Stimulated activated CD8-positive, alpha-beta memory T cell treated with anti-CD3 and anti-CD28 coated beads, Interleukin-15, amount 100 ng/mL, for 4 hours (primary cell): ENCODE measurements around the gene PLSCR3.

Experiments
- DNase-seq, 2 donors: peaks; one replicate each; pipeline ENCODE4 v3.0.0-alpha.2; 2020; ENCODE audit warnings: low read depth in 2 of 2

Gene PLSCR3

DNA sequence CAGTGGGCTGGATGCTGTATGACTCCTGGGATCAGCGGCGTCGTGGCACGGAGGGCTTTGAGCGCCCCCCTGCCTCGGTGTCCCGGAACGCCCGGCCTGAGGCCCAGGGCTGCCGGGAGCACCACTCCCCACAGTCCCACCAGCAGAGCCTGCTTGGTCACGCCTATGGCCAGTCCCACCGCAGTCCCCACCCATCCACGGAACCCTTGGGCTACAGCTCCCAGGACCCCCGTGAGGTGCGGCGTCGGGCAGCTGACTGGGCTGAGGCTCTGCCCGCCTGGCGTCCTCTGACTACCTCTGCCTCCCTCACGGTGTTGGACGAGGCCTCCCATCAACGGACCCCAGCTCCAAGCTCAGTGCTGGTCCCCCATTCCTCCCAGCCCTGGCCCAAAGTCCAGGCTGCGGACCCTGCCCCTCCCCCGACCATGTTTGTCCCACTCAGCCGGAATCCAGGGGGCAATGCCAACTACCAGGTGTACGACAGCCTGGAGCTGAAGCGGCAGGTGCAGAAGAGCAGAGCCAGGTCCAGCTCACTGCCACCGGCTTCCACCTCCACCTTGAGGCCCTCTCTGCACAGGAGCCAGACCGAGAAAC lies 32.7 kb upstream of the PLSCR3 start:
- DNase-seq = no peak

DNA sequence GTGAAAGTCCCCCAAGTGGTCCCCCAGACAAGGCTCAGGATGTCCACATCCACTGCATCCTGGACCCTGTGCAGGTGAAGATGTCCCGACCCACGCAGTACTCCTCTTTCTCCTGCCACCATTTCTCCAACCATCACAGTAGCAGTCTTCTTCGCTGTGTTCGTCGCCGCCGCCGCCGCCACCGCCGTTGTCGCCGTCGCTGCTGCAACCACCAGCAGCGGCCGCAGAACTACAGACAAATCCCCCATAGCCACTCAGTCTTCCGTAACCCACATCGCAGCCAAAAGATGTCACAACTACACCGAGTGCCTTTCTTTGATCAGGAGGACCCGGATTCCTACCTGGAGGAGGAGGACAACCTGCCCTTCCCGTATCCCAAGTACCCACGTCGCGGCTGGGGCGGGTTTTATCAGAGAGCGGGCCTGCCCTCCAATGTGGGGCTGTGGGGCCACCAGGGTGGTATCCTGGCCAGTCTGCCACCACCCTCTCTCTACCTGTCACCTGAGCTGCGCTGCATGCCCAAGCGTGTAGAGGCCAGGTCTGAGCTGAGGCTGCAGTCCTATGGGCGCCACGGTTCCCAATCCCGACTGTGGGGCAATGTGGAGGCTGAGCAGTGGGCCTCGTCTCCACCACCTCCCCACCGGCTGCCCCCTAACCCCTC lies 32.0 kb upstream of the PLSCR3 start:
- no peak for DNase-seq

DNA sequence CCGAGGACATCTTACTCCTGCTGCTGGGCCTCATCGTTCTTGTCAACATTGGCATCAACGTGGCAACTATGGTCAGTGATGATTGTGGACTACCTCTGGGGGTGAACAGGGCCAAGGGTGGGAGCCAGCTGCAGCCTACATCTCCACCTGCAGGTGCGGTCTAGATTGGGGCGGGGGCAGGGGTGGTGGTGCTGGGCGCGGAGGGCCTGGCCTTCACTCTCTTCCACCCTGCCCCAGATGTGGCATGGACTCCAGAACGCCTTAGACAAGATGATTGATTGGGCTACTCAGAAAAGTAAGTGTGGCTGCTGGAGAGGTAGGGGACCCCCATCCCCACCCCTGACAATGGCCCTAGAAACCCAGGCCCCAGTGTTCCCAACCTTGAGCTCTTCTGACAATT lies 31.4 kb upstream of the PLSCR3 start:
- no peak for DNase-seq

GRCh38 chr17:7425316-7425715 lies 31.0 kb upstream of the PLSCR3 start, which contains the start of gene SPEM2:
Gene SPEM2, plus strand, starts transcription at chr17:7425616. Its CDS starts 73 bp downstream, at chr17:7425689.
- no peak for DNase-seq

- no peak for DNase-seq
Observed at GRCh38 chr17:7423679-7424078, 29.4 kb upstream of the PLSCR3 start.

- DNase-seq = no peak
Observed at GRCh38 chr17:7421186-7421585, 26.9 kb upstream of the PLSCR3 start.

GRCh38 chr17:7419819-7420610 lies 25.7 kb upstream of the PLSCR3 start, which contains the start of gene SPEM1:
Gene SPEM1, plus strand, starts transcription at chr17:7420324. Its CDS starts 61 bp downstream, at chr17:7420385.
- no peak for DNase-seq

DNA sequence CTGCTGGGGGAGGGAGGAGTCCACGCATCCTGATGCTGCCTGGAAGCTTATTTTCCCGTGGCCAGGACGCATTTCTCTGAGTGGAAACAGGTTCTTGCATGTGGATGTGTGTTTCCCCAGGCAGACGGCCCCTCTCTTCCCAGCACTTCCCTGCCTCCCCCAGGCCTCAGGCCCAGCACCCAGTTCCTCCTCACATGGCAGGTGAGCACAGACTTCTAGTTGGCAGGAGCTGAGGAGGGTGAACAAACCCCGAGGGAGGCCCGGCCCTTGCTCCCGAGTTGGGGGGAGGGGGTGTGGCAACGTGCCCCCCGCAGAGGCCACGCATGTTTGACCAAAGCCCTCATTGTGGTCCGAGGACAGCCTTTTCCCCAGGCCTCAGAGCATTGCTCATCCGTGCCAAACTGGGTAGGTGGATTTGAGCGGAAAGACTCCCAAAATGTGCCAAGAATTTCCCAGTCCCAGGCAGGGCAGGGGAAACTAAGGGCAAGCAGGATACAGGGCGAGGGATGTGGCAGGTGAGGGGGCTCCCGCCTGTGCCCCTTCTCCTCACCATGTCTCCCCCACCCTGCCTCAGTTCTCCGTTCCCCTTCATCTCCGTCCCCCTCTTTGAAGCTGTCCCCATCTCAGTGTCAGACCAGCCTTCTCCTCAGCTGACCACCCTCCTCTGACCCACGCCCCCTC lies 24.3 kb upstream of the PLSCR3 start:
- DNase-seq = no peak

GRCh38 chr17:7417056-7417655 lies 22.8 kb upstream of the PLSCR3 start:
- no peak for DNase-seq

GRCh38 chr17:7416323-7416722 lies 22.0 kb upstream of the PLSCR3 start:
- no peak for DNase-seq

GRCh38 chr17:7415784-7416183 lies 21.5 kb upstream of the PLSCR3 start:
- DNase-seq = no peak

DNA sequence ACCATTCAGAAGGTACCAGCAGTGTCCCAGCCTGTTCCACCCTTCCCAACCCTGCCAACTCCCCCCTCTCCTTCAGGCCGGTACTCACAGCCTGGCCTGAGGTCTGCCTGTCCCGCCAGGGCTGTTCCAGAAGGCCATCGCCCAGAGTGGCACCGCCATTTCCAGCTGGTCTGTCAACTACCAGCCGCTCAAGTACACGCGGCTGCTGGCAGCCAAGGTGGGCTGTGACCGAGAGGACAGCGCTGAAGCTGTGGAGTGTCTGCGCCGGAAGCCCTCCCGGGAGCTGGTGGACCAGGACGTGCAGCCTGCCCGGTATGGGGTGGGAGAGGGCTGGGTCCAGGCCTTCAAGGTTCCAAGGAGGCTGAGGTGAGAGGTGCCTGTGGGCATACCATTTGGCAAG lies 20.5 kb upstream of the PLSCR3 start:
- no peak for DNase-seq

- no peak for DNase-seq
Observed at GRCh38 chr17:7413346-7413985, 19.1 kb upstream of the PLSCR3 start.

GRCh38 chr17:7411427-7411750 lies 17.1 kb upstream of the PLSCR3 start:
- no peak for DNase-seq

DNA sequence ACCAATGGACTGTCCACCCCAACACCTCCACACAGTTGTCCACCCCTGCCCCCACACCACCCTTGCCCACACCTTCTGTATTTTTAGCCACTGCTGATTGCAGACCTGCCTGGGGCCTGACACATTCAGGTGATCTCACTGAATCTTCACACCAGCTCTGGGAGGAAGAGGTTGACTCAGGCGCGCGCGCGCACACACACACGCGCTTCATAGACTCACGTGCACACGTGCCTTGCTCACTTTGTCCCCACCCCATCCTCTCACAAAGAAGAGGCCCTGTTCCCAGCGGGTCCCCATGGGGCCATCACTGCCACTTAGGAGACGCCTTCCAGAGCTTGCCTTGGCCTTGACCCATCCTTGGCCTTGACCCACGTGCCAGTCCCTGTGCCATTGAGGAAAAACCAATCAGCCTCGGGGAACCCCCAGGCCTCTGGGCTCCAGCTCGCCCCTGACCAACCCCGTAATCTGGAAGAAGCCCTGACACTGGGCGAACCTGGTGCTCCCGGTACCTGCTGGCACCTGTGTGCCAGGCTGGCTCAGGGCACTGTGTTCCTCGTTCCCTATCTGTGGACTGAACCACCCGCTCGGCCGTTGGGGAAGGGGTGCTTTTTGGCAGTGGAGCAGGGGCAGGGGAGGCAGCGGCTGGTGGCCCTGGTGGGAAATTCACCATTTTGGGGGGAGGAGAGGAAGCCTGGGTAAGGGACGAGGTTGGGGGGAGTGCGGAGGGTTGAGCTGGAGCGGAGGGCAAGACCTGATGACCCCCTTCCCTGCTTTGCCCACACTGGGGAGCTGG lies 16.5 kb upstream of the PLSCR3 start:
- no peak for DNase-seq

GRCh38 chr17:7409716-7410115 lies 15.4 kb upstream of the PLSCR3 start:
- DNase-seq = no peak

DNA sequence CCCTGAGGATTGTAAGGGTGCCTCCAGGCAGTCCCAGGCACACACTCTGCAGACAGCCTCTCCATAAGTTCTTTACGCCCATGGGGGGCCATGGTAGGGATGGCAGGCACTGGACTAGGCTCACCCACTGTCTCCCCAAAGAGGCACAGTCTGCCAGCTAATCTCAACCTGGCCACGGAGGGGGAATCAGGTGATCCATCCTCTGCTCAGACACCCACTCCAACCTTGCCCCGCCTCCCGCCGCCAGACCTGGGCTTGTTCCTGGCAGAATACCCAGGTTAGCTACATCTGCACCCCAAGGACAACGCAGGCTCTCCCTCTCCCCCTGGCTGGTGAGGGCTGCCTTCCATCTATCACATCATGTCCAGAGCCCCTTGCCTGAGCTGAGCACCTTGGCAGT lies 14.5 kb upstream of the PLSCR3 start:
- no peak for DNase-seq

DNA sequence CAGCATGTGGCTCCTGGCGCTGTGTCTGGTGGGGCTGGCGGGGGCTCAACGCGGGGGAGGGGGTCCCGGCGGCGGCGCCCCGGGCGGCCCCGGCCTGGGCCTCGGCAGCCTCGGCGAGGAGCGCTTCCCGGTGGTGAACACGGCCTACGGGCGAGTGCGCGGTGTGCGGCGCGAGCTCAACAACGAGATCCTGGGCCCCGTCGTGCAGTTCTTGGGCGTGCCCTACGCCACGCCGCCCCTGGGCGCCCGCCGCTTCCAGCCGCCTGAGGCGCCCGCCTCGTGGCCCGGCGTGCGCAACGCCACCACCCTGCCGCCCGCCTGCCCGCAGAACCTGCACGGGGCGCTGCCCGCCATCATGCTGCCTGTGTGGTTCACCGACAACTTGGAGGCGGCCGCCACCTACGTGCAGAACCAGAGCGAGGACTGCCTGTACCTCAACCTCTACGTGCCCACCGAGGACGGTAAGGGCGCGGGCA lies 14.0 kb upstream of the PLSCR3 start:
- DNase-seq = no peak

GRCh38 chr17:7407485-7408251 lies 13.3 kb upstream of the PLSCR3 start, which contains the start of gene NLGN2:
Gene NLGN2, plus strand, starts transcription at chr17:7407845. Its CDS starts 411 bp downstream, at chr17:7408256.
- no peak for DNase-seq

- no peak for DNase-seq
Observed at GRCh38 chr17:7407082-7407481, 12.8 kb upstream of the PLSCR3 start.
